AG20443 (cell line): Measurements from ENCODE around the gene CSF2.

Experiments used
- DNase-seq: peaks from one replicate; pipeline ENCODE4 v3.0.0; 2012; ENCODE audit warnings: low spot score, mixed read lengths

Gene CSF2

DNA sequence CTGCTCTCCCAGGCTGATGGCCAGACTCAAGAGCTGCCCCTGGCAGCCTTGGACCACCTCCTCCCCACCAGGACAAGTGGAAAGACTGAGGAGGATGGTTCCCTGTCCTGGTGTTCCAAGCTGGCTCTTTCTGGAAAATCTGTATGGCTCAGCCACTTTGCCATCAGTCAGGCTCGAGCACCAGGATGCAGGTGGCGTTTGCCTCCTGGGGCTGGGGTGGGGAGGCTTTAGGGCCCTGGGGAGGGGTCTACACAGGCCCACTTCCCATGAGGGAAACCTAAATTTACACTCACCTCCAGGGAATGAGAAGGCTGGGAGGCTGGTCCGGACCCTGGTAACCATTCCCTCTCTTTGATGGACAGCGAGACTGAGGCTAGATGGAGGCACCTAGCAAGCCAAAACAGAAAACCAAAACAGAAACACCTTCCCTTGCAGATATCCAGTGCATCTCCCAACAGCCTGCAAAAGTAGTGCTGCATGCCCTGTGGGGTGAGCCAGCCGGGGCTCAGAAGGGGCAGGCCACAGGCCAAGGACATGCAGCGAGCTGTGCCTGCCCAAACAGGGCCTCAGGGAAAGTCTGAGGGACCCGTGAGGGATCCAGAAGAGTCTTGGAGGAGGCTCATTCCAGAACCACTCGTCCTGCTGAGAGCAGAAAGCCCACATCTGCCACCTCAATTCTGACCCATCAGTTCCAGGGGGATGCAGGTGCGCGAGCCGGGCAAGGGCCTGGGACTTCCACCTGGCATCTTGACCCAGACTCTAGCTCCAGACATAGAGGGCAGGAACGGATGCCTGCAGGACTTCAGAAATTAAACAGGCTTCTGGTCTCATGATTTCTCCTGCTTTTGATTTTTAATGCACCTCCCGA, 5.4 kb upstream of the CSF2 start:
- DNase-seq: no peak

GRCh38 chr5:132069561-132069960, 4.0 kb upstream of the CSF2 start:
- DNase-seq: no peak

DNA sequence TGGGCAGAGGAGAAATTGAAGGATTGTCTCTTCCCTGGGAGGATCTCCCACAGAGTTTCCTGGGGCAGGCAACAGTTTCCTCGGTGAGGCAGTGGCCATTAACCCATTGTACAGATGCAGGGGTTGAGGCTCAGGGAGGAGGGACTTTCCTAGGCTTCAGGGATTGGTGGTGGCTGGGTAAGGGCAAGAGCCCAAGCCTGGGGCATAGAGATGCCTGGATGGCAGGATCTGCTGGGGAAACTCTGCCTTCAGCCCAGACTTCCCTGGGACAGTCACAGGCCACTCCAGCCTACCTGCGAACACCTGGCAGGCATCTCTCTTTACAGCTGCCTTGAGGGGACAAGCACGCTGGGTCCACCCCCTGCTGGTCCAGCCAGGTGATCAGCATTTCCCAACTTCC, 3.6 kb upstream of the CSF2 start:
- no peak for DNase-seq

DNA sequence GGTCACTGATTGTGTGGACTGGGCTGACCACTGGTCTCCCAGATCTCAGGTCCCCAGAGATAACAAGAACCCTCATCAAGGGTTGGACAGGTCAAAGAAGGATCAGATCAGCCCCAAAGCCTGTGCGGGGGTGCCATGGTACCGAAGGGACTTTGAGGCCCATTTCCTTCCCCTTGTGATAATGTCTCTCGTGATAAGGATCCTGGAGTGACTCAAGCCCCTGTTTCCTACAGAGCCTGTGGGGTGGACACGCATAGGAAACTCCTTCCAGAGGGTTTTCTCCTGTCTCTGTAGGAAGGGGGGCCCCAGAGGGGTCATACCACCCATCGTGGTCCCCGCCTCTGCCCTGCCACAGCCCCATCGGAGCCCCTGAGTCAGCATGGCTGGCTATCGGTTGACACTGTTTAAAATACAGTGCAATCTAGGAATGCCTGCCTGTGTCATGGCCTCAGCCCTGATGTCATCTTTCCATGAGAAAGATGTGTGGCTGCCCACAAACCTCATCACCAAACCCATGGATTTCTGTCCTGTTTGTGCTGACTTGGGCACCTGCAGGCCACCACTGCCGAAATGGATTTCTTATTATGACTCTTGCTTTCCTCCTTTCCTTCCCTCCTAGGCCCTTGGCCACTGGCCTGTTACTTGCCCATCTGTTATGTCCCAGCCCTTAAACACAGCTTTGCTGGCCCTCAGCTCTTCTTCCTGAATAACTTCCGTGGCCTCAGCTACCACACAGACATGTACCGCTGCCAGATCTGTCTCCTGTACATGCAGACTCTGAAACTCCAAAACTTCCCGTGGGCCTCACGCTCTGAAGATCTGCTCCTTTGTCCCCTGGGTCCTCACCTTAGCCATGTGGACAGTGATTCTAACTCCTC, 2.9 kb upstream of the CSF2 start:
- peak; percentile 58 for DNase-seq

DNA sequence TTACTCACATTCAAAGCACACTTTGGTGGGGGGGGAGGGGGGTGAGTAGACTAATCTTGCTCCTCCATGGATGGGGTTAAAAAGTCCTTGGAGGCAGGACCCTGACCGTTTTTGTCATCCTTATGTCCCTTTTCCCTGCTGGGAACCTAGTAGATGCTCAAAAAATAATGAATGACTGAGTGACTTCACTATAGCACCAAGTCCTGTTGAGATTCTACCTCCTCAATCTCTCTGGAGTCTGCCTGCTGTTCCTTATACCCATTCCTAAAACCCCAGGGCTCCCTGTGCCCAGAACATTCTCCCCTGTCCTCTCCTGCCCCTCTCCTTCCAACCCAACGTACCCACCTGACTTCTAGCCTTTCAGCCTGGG, 2.3 kb upstream of the CSF2 start:
- DNase-seq: no peak

DNA sequence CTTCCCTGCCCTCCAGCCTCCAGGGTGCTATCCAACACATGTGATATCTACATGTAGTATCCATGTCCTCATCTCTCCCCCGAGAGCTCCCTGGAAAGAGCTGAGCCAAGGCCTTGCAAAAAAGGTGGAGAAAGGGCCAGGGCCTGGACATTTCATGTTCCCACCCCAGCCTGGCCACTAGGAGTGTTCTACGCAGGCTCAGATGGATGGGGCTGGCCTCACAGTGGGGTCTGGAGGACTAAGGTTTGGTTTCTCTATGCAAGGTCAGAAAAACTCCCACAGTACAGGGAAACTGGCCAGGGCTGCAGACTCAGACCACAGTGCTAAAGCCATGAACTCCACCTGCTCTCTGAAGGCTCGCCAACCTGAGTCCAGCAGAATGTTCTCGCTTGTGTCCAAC, 1.5 kb upstream of the CSF2 start:
- DNase-seq: no peak

GRCh38 chr5:132072528-132072927, 1.1 kb upstream of the CSF2 start:
- no peak for DNase-seq

DNA sequence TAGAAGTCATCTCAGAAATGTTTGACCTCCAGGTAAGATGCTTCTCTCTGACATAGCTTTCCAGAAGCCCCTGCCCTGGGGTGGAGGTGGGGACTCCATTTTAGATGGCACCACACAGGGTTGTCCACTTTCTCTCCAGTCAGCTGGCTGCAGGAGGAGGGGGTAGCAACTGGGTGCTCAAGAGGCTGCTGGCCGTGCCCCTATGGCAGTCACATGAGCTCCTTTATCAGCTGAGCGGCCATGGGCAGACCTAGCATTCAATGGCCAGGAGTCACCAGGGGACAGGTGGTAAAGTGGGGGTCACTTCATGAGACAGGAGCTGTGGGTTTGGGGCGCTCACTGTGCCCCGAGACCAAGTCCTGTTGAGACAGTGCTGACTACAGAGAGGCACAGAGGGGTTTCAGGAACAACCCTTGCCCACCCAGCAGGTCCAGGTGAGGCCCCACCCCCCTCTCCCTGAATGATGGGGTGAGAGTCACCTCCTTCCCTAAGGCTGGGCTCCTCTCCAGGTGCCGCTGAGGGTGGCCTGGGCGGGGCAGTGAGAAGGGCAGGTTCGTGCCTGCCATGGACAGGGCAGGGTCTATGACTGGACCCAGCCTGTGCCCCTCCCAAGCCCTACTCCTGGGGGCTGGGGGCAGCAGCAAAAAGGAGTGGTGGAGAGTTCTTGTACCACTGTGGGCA, 642 bp downstream of the CSF2 start:
- no peak for DNase-seq

GRCh38 chr5:132074772-132075718, 1.5 kb downstream of the CSF2 start:
- DNase-seq: no peak

DNA sequence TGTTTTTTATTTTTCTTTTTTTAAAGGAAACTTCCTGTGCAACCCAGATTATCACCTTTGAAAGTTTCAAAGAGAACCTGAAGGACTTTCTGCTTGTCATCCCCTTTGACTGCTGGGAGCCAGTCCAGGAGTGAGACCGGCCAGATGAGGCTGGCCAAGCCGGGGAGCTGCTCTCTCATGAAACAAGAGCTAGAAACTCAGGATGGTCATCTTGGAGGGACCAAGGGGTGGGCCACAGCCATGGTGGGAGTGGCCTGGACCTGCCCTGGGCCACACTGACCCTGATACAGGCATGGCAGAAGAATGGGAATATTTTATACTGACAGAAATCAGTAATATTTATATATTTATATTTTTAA, 2.1 kb downstream of the CSF2 start:
- no peak for DNase-seq

GRCh38 chr5:132076202-132076830, 2.7 kb downstream of the CSF2 start:
- DNase-seq: no peak

- no peak for DNase-seq
Observed at GRCh38 chr5:132076983-132077382, 3.4 kb downstream of the CSF2 start.

GRCh38 chr5:132079081-132079480, 5.5 kb downstream of the CSF2 start:
- no peak for DNase-seq

DNA sequence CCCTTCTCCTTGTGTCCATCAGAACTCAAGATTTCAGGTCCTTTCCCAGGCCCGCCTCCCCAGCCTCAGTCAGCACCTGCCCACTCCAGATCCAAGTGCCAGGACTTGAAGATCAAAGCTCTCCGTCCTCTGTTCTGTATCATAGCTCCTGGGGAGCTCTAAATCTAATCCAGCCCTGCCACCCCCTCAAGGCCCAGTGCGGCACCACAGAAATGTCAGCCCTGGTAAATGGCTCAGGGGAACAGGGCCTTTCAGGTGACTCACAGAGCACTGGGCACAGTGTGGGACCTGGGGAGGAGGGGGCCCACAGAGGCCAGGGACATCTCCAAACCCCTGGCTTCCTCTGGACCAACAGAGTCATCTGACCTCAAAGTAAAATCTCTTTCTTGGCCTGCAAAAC, 6.0 kb downstream of the CSF2 start:
- no peak for DNase-seq

GRCh38 chr5:132080595-132080994, 7.0 kb downstream of the CSF2 start:
- DNase-seq: no peak

- no peak for DNase-seq
Observed at GRCh38 chr5:132081458-132081857, 7.9 kb downstream of the CSF2 start.

GRCh38 chr5:132082329-132083023, 8.9 kb downstream of the CSF2 start:
- no peak for DNase-seq

DNA sequence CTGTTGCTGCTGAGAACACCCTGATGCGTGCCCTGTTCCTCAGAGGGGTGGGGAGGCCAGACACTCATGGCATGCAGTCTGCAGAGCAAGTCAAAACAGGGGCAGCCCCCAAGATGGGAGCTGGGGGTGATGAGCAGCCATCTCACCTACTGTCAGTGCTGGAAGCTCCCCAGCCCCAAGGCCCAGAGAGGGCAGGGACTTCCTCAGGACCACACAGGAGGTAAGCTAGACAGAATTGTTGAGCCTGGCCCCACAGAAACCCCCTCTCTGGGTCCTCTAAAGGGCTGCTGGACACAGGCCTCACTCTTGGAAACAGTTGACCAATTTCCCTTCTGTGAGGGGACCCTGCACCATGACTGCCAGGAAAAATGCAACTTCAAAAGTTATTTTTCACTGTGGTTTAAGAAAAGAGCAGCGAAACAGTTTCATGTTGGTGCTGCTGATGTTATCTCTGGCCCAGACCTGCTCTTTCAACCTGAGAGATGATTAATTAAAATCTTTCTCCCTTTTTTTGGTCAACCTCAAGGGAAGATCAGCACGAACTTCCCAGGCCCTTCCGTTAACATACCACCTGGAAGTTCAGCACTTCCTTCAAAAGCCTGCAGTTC, 9.6 kb downstream of the CSF2 start:
- DNase-seq: no peak

DNA sequence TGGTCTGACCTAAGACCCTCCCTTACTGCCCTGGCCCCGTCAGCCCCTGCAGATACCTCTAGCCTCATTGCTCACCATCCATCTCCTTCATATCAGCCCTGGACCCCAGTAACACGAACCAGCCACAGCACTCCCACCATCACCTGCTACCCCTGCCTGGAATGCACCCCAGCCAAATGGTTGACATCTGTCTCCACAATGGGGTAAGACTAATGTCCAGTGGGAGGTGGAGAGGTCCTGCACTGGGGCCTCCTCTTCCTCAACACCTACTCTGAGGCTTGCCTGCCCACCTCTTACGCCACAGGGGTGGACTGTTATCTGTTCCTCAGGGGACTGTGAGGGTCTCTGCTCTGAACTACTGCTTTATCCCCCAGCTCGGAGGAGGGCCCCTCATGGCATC, 12.1 kb downstream of the CSF2 start:
- no peak for DNase-seq

GRCh38 chr5:132086277-132086794, 12.7 kb downstream of the CSF2 start:
- DNase-seq: peak; percentile 91
